GM12892 (cell line): ENCODE measurements around the gene CRYBB1.

Experiments used
- DNase-seq: peaks from one replicate; pipeline ENCODE4 v3.0.0; 2011; ENCODE audit not compliant: insufficient read length
- FAIRE-seq: peaks from 2 replicates; lab custom pipeline; 2011; peaks lifted over from hg19 to GRCh38; lab: Jason Lieb, UNC
- POLR2A ChIP-seq: IDR thresholded peaks from 2 replicates; pipeline ENCODE4 v1.6.1; 2011; ENCODE audit warnings: low read depth, low read length, control low read depth
- POLR2AphosphoS5 ChIP-seq: IDR thresholded peaks from 2 replicates; pipeline ENCODE4 v1.6.1; 2011; ENCODE audit warnings: low read depth, low read length, control low read depth
- TAF1 ChIP-seq: IDR thresholded peaks from 2 replicates; pipeline ENCODE4 v1.6.1; 2011; ENCODE audit warnings: low read depth, mild to moderate bottlenecking, control low read depth, low read length, borderline replicate concordance

Gene CRYBB1

GRCh38 chr22:26558248-26558895 is 59.5 kb downstream of the CRYBB1 start:
- no peak for DNase-seq
- no peak for FAIRE-seq
- TF ChIP-seq TAF1, result no peak
- TF ChIP-seq POLR2AphosphoS5, result no peak
- TF ChIP-seq POLR2A, result no peak

- DNase-seq, result no peak
- TF ChIP-seq POLR2AphosphoS5, result no peak
- TF ChIP-seq TAF1, result no peak
- TF ChIP-seq POLR2A, result no peak
- no peak for FAIRE-seq
Measured at GRCh38 chr22:26556904-26557303, 60.9 kb downstream of the CRYBB1 start.

- no peak for TF ChIP-seq TAF1
- TF ChIP-seq POLR2A, result no peak
- TF ChIP-seq POLR2AphosphoS5, result no peak
- DNase-seq, result no peak
- no peak for FAIRE-seq
Measured at GRCh38 chr22:26555478-26555877, 62.3 kb downstream of the CRYBB1 start.

- no peak for TF ChIP-seq POLR2A
- no peak for DNase-seq
- FAIRE-seq, result no peak
Measured at GRCh38 chr22:26554956-26555355, 62.9 kb downstream of the CRYBB1 start.

GRCh38 chr22:26553056-26553752 is 64.6 kb downstream of the CRYBB1 start:
- TF ChIP-seq POLR2A, result no peak
- no peak for TF ChIP-seq TAF1
- TF ChIP-seq POLR2AphosphoS5, result no peak
- no peak for FAIRE-seq
- DNase-seq, result no peak

GRCh38 chr22:26552466-26552865 is 65.4 kb downstream of the CRYBB1 start:
- FAIRE-seq (no peak), DNase-seq (no peak)
- TF ChIP-seq POLR2A (no peak), TAF1 (no peak), POLR2AphosphoS5 (no peak)

GRCh38 chr22:26551568-26551967 is 66.3 kb downstream of the CRYBB1 start:
- DNase-seq, result no peak
- no peak for TF ChIP-seq TAF1
- no peak for TF ChIP-seq POLR2A
- no peak for TF ChIP-seq POLR2AphosphoS5
- FAIRE-seq, result no peak

- TF ChIP-seq POLR2A (no peak), TAF1 (no peak), POLR2AphosphoS5 (no peak)
- no peak for FAIRE-seq
- no peak for DNase-seq
Measured at GRCh38 chr22:26550498-26551033, 67.3 kb downstream of the CRYBB1 start.

- TF ChIP-seq POLR2AphosphoS5 (no peak), TAF1 (no peak), POLR2A (no peak)
- DNase-seq, result no peak
- FAIRE-seq, result no peak
Measured at GRCh38 chr22:26549902-26550497, 67.8 kb downstream of the CRYBB1 start.
